ENCODE measurements around the gene NFATC2.

The NFATC2 gene

DNA sequence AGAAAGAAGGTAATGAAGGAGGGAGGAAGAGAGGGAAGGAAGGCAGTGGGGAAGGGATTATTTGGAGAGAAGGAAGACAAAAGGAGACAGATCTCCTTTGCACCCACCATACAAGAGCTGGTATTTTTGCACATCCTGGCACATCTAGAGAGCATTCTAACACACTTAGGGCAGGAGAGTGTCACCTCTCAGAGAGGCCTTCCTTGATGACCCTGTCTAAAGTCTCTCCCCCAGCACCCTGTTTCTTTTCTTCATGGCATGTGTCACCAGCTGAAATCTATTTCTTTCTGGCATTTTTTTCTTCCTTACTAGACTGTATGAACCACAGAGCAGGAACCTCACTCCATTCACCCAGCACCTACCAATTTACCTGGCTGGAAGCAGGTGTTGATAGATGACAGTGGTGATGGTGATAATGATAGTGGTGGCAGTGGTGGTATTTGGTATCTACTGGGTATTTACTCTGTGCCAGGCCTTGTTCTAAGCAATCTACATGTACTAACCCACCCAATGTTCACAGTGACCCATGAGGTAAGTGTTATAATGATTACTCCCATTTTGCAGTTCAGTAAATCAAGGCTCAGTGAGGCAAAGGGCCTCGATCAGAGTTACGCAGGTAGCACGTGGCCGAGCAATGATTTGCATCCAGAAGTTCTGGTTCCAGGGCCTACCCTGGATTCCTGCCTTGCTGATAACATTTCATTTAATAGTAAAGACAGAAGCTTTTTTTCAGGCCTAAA, 131.8 kb downstream of the NFATC2 start:
- H3K27me3 ChIP-seq (ENCODE audit: low read length): no peaks in the 10 kb centered on the region
- no peak overlapping the region for H3K27ac ChIP-seq (ENCODE audit: low read depth, low read length)
- no peak overlapping the region for H3K4me3 ChIP-seq (ENCODE audit: insufficient read depth, low read length, poor library complexity, severe bottlenecking)
- H2AFZ ChIP-seq (ENCODE audit: low read depth, low read length, severe bottlenecking): no peak overlapping the region
- no peaks in the 10 kb centered on the region for H3K79me2 ChIP-seq (ENCODE audit: insufficient read depth, low read length)
- no peaks in the 10 kb centered on the region for H3F3A ChIP-seq (ENCODE audit: insufficient read depth)
- H3K4me2 ChIP-seq (ENCODE audit: low read depth, low read length, poor library complexity, severe bottlenecking): no peak overlapping the region
- no peak overlapping the region for H3K9ac ChIP-seq (ENCODE audit: low read length)
- no peaks in the 10 kb centered on the region for H4K20me1 ChIP-seq (ENCODE audit: low read depth, low read length)
- no peaks in the 10 kb centered on the region for H3K9me2 ChIP-seq (replicated peaks; ENCODE audit: insufficient read depth, low read length)
- TF ChIP-seq EZH2phosphoT487 (conservative IDR thresholded peaks at IDR 0.05; ENCODE audit: low read length): no peak
- TF ChIP-seq, protein P1, sequence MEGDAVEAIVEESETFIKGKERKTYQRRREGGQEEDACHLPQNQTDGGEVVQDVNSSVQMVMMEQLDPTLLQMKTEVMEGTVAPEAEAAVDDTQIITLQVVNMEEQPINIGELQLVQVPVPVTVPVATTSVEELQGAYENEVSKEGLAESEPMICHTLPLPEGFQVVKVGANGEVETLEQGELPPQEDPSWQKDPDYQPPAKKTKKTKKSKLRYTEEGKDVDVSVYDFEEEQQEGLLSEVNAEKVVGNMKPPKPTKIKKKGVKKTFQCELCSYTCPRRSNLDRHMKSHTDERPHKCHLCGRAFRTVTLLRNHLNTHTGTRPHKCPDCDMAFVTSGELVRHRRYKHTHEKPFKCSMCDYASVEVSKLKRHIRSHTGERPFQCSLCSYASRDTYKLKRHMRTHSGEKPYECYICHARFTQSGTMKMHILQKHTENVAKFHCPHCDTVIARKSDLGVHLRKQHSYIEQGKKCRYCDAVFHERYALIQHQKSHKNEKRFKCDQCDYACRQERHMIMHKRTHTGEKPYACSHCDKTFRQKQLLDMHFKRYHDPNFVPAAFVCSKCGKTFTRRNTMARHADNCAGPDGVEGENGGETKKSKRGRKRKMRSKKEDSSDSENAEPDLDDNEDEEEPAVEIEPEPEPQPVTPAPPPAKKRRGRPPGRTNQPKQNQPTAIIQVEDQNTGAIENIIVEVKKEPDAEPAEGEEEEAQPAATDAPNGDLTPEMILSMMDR (IDR thresholded peaks at IDR 0.05; ENCODE audit: insufficient read depth, low read length, poor library complexity, severe bottlenecking): no peak
- H3K36me3 ChIP-seq (ENCODE audit: low read length): no peaks in the 10 kb centered on the region
- no peaks in the 10 kb centered on the region for H3K9me3 ChIP-seq (ENCODE audit: insufficient read depth, low read length)

DNA sequence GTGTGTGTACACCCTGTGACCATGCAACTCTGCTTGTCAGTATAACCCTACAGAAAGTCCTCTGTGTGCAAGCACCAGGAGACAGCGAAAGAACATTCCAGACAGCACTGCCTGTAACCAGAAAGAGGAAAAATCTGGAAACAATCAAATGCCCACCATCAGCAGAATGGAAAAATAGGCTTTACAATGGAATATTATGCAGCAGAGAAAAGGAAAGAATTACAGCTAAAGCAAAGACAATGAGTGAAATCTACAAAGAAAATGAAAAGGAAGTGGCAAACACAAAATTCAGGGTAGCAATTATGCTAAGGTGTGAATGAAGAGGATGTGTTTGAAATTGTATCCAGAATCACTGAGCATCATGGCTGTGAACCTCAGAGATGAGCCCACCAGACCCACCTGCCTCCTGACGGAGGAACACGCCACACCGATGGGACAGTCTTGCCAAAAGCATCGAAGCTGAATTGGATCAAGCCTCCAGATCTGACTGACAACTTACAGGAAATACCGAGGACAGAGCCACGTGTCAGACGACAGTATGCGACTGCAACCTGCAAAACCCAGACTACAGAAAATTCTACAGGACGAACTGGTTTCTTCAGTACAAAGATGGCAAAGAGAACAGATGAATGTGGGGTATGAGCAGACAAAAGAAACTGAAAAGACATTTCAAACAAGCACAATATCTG, 133.2 kb downstream of the NFATC2 start:
- no peak overlapping the region for H3K9ac ChIP-seq (ENCODE audit: low read length)
- H3K79me2 ChIP-seq (ENCODE audit: insufficient read depth, low read length): no peaks in the 10 kb centered on the region
- H3K27me3 ChIP-seq (ENCODE audit: low read length): no peaks in the 10 kb centered on the region
- H3K36me3 ChIP-seq (ENCODE audit: low read length): no peaks in the 10 kb centered on the region
- H4K20me1 ChIP-seq (ENCODE audit: low read depth, low read length): no peaks in the 10 kb centered on the region
- peaks cover 2% of the 10 kb centered on the region; the same call in 1 of the 2 replicates for H3F3A ChIP-seq (ENCODE audit: insufficient read depth)
- H3K9me3 ChIP-seq (ENCODE audit: insufficient read depth, low read length): no peaks in the 10 kb centered on the region
- no peak overlapping the region for H3K4me3 ChIP-seq (ENCODE audit: insufficient read depth, low read length, poor library complexity, severe bottlenecking)
- H3K27ac ChIP-seq (ENCODE audit: low read depth, low read length): no peak overlapping the region
- TF ChIP-seq, protein P1 (IDR thresholded peaks at IDR 0.05; ENCODE audit: insufficient read depth, low read length, poor library complexity, severe bottlenecking): no peak
- no peak for TF ChIP-seq EZH2phosphoT487 (conservative IDR thresholded peaks at IDR 0.05; ENCODE audit: low read length)
- H3K9me2 ChIP-seq (replicated peaks; ENCODE audit: insufficient read depth, low read length): no peaks in the 10 kb centered on the region
- H2AFZ ChIP-seq (ENCODE audit: low read depth, low read length, severe bottlenecking): no peak overlapping the region
- H3K4me2 ChIP-seq (ENCODE audit: low read depth, low read length, poor library complexity, severe bottlenecking): no peak overlapping the region

DNA sequence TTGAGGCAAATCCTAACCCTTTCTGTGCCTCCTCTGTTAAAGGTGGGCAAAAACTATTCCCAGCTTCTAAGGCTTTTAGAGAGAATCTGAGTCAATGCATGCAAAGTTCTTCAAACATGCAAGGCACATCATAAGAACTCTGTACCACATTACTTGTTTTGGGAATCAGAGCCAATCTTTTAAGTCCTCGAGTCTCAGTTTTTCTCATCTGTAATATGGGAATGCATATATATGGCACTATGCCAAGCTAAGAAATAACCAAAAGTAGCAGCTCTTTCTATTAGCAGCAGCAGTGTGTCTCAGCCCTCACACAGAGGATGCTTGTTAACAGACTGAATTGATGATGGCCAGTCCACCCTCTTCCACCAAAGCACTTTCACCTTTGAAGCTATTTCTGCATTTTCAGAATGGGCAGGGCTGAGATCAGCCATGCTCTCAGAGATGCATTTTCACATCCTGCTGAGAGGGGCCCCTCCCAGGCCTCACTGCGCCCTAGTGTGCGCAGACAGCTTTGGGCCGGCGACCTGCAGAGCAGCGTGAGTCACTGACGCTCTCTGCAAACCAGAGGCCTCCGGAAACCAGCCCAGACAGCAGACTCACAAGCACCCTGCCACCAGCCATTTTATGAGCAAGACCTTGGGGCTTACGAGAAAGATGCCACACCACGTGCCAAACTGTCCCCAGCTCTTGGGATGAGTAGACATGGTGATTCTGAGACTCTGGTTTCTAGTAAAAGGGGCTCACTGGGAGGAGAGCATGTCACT, 138.0 kb downstream of the NFATC2 start:
- Histone ChIP-seq H3K27ac (ENCODE audit: low read depth, low read length) (peak overlapping the region; percentile 85), H3K79me2 (ENCODE audit: insufficient read depth, low read length) (no peaks in the 10 kb centered on the region), H3K9me2 (replicated peaks; ENCODE audit: insufficient read depth, low read length) (no peaks in the 10 kb centered on the region), H3K9me3 (ENCODE audit: insufficient read depth, low read length) (no peaks in the 10 kb centered on the region), H2AFZ (ENCODE audit: low read depth, low read length, severe bottlenecking) (peak overlapping the region; percentile 1), H3K9ac (ENCODE audit: low read length) (peak overlapping the region; percentile 33), H4K20me1 (ENCODE audit: low read depth, low read length) (no peaks in the 10 kb centered on the region), H3F3A (ENCODE audit: insufficient read depth) (peaks cover 14% of the 10 kb centered on the region; the same call in 1 of the 2 replicates), H3K4me3 (ENCODE audit: insufficient read depth, low read length, poor library complexity, severe bottlenecking) (no peak overlapping the region), H3K36me3 (ENCODE audit: low read length) (no peaks in the 10 kb centered on the region), H3K27me3 (ENCODE audit: low read length) (no peaks in the 10 kb centered on the region), H3K4me2 (ENCODE audit: low read depth, low read length, poor library complexity, severe bottlenecking) (peak overlapping the region; percentile 28)
- TF ChIP-seq, protein P1 (IDR thresholded peaks at IDR 0.05; ENCODE audit: insufficient read depth, low read length, poor library complexity, severe bottlenecking): no peak
- TF ChIP-seq EZH2phosphoT487 (conservative IDR thresholded peaks at IDR 0.05; ENCODE audit: low read length): no peak

Measured in SU-DHL-6 (cell line).